ENCODE results near the gene GPR42. TPM values are rescaled to one million over a fixed set of nuclear protein-coding genes. Genes with fewer than 3 reads are reported as not detected.

GPR42 gene
- total and polyA plus RNA-seq, 12 donors, result not detected

- intact Hi-C loops (cut with DNase I), result no loop called here
- WGBS, 4 donors, result 71 to 82% (median 75%) methylated on average over 12 of the region's 12 CpGs
- TF ChIP-seq POLR2A (IDR thresholded peaks at IDR 0.05) (no peak), CTCF (IDR thresholded peaks at IDR 0.05) (no peak)
- no peaks in the 10 kb centered on the region for H3K36me3 ChIP-seq (replicated peaks in 1 of 2)
- no peak within 1 kb of the TSS for H3K27ac ChIP-seq
- DNase-seq, result no peak
- no peaks in the 10 kb centered on the region for H3K27me3 ChIP-seq
- no peak within 1 kb of the TSS for H3K4me3 ChIP-seq
- H3K9me3 ChIP-seq (replicated peaks in 1 of 3), result no peaks in the 10 kb centered on the region
- no peaks in the 10 kb centered on the region for H3K4me1 ChIP-seq (replicated peaks in 1 of 2)
Measured at GRCh38 chr19:35328851-35329285, 42.0 kb upstream of the GPR42 start, which contains the start of gene CD22. Gene CD22, plus strand, starts transcription at chr19:35329187. Its CDS starts 2,854 bp downstream, at chr19:35332041.

GRCh38 chr19:35329323-35329722, 41.5 kb upstream of the GPR42 start:
- intact Hi-C loops (cut with DNase I), result no loop called here
- H3K4me3 ChIP-seq, result no peak overlapping the region
- H3K4me1 ChIP-seq (replicated peaks in 1 of 2), result no peaks in the 10 kb centered on the region
- H3K9me3 ChIP-seq (replicated peaks in 1 of 3), result no peaks in the 10 kb centered on the region
- no peak overlapping the region for H3K27ac ChIP-seq
- TF ChIP-seq POLR2A (IDR thresholded peaks at IDR 0.05) (no peak), CTCF (IDR thresholded peaks at IDR 0.05) (no peak)
- no peaks in the 10 kb centered on the region for H3K27me3 ChIP-seq
- no peak for DNase-seq
- no peaks in the 10 kb centered on the region for H3K36me3 ChIP-seq (replicated peaks in 1 of 2)
- WGBS, 4 donors, result 83 to 90% (median 86%) methylated on average over 1 to 4 of the region's 4 CpGs

GRCh38 chr19:35330475-35330874, 40.4 kb upstream of the GPR42 start:
- no peak overlapping the region for H3K4me3 ChIP-seq
- intact Hi-C loops (cut with DNase I), result no loop called here
- H3K9me3 ChIP-seq (replicated peaks in 1 of 3), result no peaks in the 10 kb centered on the region
- no peak overlapping the region for H3K27ac ChIP-seq
- 73 to 82% (median 78%) methylated on average over 6 to 7 of the region's 7 CpGs for WGBS, 4 donors
- no peaks in the 10 kb centered on the region for H3K27me3 ChIP-seq
- no peaks in the 10 kb centered on the region for H3K4me1 ChIP-seq (replicated peaks in 1 of 2)
- TF ChIP-seq POLR2A (IDR thresholded peaks at IDR 0.05) (no peak), CTCF (IDR thresholded peaks at IDR 0.05) (no peak)
- no peaks in the 10 kb centered on the region for H3K36me3 ChIP-seq (replicated peaks in 1 of 2)
- no peak for DNase-seq

- Histone ChIP-seq H3K4me1 (replicated peaks in 1 of 2) (no peaks in the 10 kb centered on the region), H3K27ac (no peak overlapping the region), H3K4me3 (no peak overlapping the region), H3K9me3 (replicated peaks in 1 of 3) (no peaks in the 10 kb centered on the region), H3K36me3 (replicated peaks in 1 of 2) (no peaks in the 10 kb centered on the region), H3K27me3 (no peaks in the 10 kb centered on the region)
- WGBS, 4 donors, result 80 to 90% (median 85%) methylated on average over 12 to 14 of the region's 14 CpGs
- DNase-seq, result no peak
- TF ChIP-seq CTCF (IDR thresholded peaks at IDR 0.05), result no peak
- no peak for TF ChIP-seq POLR2A (IDR thresholded peaks at IDR 0.05)
- intact Hi-C loops (cut with DNase I), result no loop called here
Measured at GRCh38 chr19:35331551-35332214, 39.2 kb upstream of the GPR42 start.

Data from adrenal gland (tissue), 12 donors.